ENCODE measurements around the gene GCH1.
A peak's percentile ranks its signal among the peaks of the same experiment; 100 is the strongest.

GCH1 gene

GRCh38 chr14:54829486-54830224 is 73.0 kb downstream of the GCH1 start:
- TF ChIP-seq CTCF (IDR thresholded peaks at IDR 0.05; ENCODE audit: low read length, missing control alignments), result no peak
- no peak for DNase-seq (ENCODE audit: low read depth)
- H3K4me3 ChIP-seq (replicated peaks; ENCODE audit: low read depth, low read length), result no peak overlapping the region

GRCh38 chr14:54828037-54828436 is 74.6 kb downstream of the GCH1 start:
- TF ChIP-seq CTCF (IDR thresholded peaks at IDR 0.05; ENCODE audit: low read length, missing control alignments), result no peak
- no peak for DNase-seq (ENCODE audit: low read depth)
- no peak overlapping the region for H3K4me3 ChIP-seq (replicated peaks; ENCODE audit: low read depth, low read length)

DNA sequence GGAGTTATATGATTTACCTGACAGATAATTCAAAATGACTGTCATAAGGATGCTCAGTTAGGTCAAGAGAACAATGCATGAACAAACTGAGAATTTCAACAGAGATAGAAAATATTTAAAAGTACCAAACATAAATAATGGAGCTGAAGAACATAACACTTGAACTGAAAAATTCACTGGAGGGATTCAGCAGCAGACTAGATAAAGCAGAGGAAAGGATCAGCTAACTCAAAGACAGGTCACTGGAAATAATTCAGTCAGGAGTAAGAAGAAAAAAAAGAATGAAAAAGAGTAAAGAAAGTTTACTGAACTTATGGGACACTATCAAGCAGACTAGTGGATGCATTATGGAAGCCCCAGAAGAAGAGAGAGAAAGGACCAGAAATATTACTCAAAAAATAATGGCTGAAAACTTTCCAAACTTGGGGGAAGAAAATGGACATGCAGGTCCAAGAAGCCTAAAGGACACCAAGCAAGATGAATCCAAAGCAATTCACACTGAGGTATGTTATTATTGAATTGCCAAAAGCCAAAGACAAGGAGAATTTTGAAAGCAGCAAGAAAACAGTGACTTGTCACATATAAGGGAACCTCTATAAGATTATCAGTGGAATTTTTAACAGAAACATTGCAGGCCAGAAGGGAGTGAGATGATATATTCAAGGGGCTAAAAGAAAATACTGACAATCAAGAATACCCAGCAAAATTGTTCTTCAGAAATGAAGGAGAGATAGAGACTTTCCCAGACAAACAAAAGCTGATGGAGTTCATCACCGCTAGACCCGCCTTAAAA is 78.7 kb downstream of the GCH1 start:
- H3K4me3 ChIP-seq (replicated peaks; ENCODE audit: low read depth, low read length), result no peak overlapping the region
- no peak for TF ChIP-seq CTCF (IDR thresholded peaks at IDR 0.05; ENCODE audit: low read length, missing control alignments)
- no peak for DNase-seq (ENCODE audit: low read depth)

- DNase-seq (ENCODE audit: low read depth), result no peak
- no peak for TF ChIP-seq CTCF (IDR thresholded peaks at IDR 0.05; ENCODE audit: low read length, missing control alignments)
- no peak overlapping the region for H3K4me3 ChIP-seq (replicated peaks; ENCODE audit: low read depth, low read length)
These were observed 79.9 kb downstream of the GCH1 start for GRCh38 chr14:54822685-54823084.

DNA sequence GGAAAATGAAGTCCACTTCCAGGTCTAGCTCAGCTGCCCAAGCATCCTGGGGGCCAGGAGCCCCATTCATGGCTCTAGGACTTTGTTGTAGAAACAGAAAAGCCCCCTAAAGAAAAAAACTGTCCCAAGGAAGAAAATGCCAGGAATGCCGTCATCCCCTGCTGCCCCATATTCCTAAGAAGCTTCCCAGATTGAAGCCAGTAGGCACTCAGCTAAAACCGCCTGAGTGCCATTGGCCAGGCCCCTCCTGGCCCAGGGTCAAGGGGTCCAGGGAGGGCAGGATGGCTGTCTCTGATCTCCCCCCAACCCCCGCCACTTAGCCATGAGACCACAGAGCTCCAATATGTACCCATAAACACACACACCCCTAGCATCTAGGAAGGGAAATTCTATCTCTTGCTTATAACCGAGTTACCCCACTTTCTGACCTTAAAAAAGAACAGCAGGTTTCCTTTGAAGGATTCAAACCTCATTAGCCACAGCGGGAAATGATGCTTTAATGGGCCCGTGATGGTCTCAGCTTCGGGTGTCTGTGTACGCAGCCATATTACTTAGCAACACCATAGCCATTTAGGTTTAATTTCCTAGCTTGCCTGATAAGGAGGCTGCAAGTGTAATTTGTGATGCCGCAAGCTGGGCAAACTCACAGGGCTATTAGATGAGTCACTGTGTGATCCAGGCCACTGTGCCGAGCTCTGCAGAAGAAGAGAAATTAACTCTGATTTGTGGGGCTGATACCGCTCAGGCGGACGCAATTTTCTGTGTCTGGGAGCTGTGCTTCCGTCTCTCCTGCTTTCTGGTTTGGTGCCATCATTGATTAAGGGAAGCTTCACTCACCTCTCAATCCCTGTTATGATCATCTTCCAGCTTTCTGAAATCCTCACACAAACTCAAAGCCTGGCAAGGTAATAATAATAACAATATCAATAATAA is 84.2 kb downstream of the GCH1 start:
- no peak overlapping the region for H3K4me3 ChIP-seq (replicated peaks; ENCODE audit: low read depth, low read length)
- peak; percentile 74 for DNase-seq (ENCODE audit: low read depth)
- no peak for TF ChIP-seq CTCF (IDR thresholded peaks at IDR 0.05; ENCODE audit: low read length, missing control alignments)

- H3K4me3 ChIP-seq (replicated peaks; ENCODE audit: low read depth, low read length), result no peak overlapping the region
- TF ChIP-seq CTCF (IDR thresholded peaks at IDR 0.05; ENCODE audit: low read length, missing control alignments), result no peak
- DNase-seq (ENCODE audit: low read depth), result no peak
These were observed 85.1 kb downstream of the GCH1 start for GRCh38 chr14:54817506-54817905.
